ENCODE measurements around the gene CCL19.

GRCh38 chr9:34734720-34735119 lies 43.6 kb upstream of the CCL19 start:
- TF ChIP-seq CTCF (IDR thresholded peaks at IDR 0.05) (no peak; the same call in 1 of the 2 replicates), POLR2AphosphoS5 (IDR thresholded peaks at IDR 0.05; ENCODE audit: low read depth, low read length) (no peak), TCF7L2 (IDR thresholded peaks at IDR 0.05; ENCODE audit: low read depth, low read length) (no peak), REST (IDR thresholded peaks at IDR 0.05; ENCODE audit: insufficient read depth in 1 of 2, low read depth in 2 of 2, low read length in 1 of 2) (no peak), SIN3A (IDR thresholded peaks at IDR 0.05; ENCODE audit: borderline replicate concordance, insufficient read depth, low read depth, low read length) (no peak)

Data from Panc1 (cell line).